ENCODE measurements around the gene CD59.

- TF ChIP-seq CTCF (IDR thresholded peaks at IDR 0.05; ENCODE audit: low read length) (no peak), EZH2 (IDR thresholded peaks at IDR 0.05; ENCODE audit: borderline replicate concordance, low read length) (no peak)
Measured at GRCh38 chr11:33722590-33723234, 13.5 kb downstream of the CD59 start.
